Measurements from ENCODE around the gene SPRR5. TPM values are rescaled to one million over a fixed set of nuclear protein-coding genes. Genes with fewer than 3 reads are reported as not detected.

Gene SPRR5
- total and polyA plus RNA-seq, 2 of the 4 experiments (the other 2 are of a cell fraction), result not detected

DNA sequence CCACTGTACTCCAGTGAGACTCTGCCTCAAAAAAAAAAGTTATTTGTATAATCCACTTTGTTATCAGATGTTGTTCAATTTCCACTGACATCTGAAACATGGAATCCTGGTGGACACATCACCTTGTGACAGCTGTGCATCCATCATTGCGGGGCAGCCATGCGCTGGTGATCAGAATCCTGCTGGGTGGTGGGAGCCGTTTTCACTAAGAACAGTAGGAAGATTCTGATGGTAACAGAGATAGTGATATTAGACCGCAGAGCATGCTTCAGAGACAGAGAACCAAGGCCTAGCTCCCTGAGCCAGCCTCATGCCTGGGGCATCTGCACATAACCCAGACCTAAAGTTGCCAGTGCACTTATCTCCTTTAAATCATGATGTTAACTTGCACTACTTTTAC, 51.5 kb downstream of the SPRR5 start:
- Histone ChIP-seq H3K27me3 (ENCODE audit: control insufficient read depth, insufficient read depth, low read length) (no peaks in the 10 kb centered on the region), H2AK9ac (replicated peaks; ENCODE audit: low read depth, low read length, poor library complexity) (no peak overlapping the region), H4K8ac (ENCODE audit: low read depth in 2 of 2, low read length in 2 of 2) (no peak overlapping the region), H3K4me2 (ENCODE audit: low read depth, low read length) (no peak overlapping the region), H3K18ac (ENCODE audit: low read depth, low read length) (no peak overlapping the region), H3K14ac (replicated peaks; ENCODE audit: low read depth, low read length) (no peak overlapping the region), H3K36me3 (ENCODE audit: control insufficient read depth, insufficient read depth, low read length) (no peaks in the 10 kb centered on the region), H2BK20ac (ENCODE audit: low read depth, low read length) (no peak overlapping the region), H2BK15ac (ENCODE audit: low read depth, low read length) (no peak overlapping the region), H3K9me3 (ENCODE audit: control insufficient read depth, insufficient read depth, low read length) (no peaks in the 10 kb centered on the region), H3K4ac (ENCODE audit: low read depth, low read length) (no peak overlapping the region), H3K9ac (ENCODE audit: low read depth, low read length) (no peak overlapping the region), H2AK5ac (ENCODE audit: low read depth, low read length) (no peak overlapping the region), H3K79me1 (ENCODE audit: low read depth in 1 of 2, low read length in 2 of 2) (no peaks in the 10 kb centered on the region), H3K56ac (ENCODE audit: extremely low read depth, insufficient read depth, low read length) (no peak overlapping the region), H4K91ac (ENCODE audit: insufficient read depth, low read depth, low read length) (no peak overlapping the region), H2BK5ac (ENCODE audit: low read depth, low read length, poor library complexity, severe bottlenecking) (no peak overlapping the region), H2AFZ (replicated peaks; ENCODE audit: low read length, poor library complexity) (no peak overlapping the region), H3K23ac (ENCODE audit: low read depth, low read length) (no peak overlapping the region), H4K20me1 (ENCODE audit: insufficient read depth, low read length) (no peaks in the 10 kb centered on the region), H3K4me1 (ENCODE audit: control insufficient read depth, insufficient read depth, low read length) (no peaks in the 10 kb centered on the region), H2BK120ac (ENCODE audit: low read depth, low read length) (no peak overlapping the region), H3K4me3 (ENCODE audit: insufficient read depth, low read depth, low read length) (no peak overlapping the region), H4K5ac (ENCODE audit: low read depth, low read length) (no peak overlapping the region), H3K9me1 (ENCODE audit: insufficient read depth, low read length) (no peaks in the 10 kb centered on the region), H3K27ac (ENCODE audit: insufficient read depth, low read length) (no peak overlapping the region)
- TF ChIP-seq RAD21 (IDR thresholded peaks at IDR 0.05; ENCODE audit: low read length) (no peak), MAFK (IDR thresholded peaks at IDR 0.05; ENCODE audit: low read depth, low read length) (no peak), CHD1 (IDR thresholded peaks at IDR 0.05; ENCODE audit: low read depth, low read length) (no peak), MXI1 (IDR thresholded peaks at IDR 0.05; ENCODE audit: borderline replicate concordance, low read depth, low read length) (no peak), FOS (IDR thresholded peaks at IDR 0.05; ENCODE audit: low read depth, low read length) (no peak), CEBPB (IDR thresholded peaks at IDR 0.05; ENCODE audit: low read depth, low read length) (no peak), MAZ (IDR thresholded peaks at IDR 0.05; ENCODE audit: borderline replicate concordance, low read depth, low read length) (no peak)
- TF ChIP-seq, protein P1, sequence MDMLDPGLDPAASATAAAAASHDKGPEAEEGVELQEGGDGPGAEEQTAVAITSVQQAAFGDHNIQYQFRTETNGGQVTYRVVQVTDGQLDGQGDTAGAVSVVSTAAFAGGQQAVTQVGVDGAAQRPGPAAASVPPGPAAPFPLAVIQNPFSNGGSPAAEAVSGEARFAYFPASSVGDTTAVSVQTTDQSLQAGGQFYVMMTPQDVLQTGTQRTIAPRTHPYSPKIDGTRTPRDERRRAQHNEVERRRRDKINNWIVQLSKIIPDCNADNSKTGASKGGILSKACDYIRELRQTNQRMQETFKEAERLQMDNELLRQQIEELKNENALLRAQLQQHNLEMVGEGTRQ (IDR thresholded peaks at IDR 0.05; ENCODE audit: low read depth, low read length), result no peak
- in situ Hi-C loops (cut with MboI; ENCODE audit: low sequenced_read_pairs), result no loop called here
- ChIA-PET POLR2A (ENCODE audit: unreplicated experiment) (no interaction called here), CTCF (no interaction called here)
- ATAC-seq (ENCODE audit: low read depth) (no peak), DNase-seq (no peak)
- intact Hi-C loops (cut with micrococcal nuclease), result no loop called here
- BruUV-seq (replicated peaks), result no TSS peak
- WGBS, 2 experiments (ENCODE audit: extremely low coverage in 2 of 2, insufficient read length in 1 of 2), result 30% methylated on average over 3 of the region's 4 CpGs; no CpG with 5 or more reads in 1 of the 2 experiments
- dilution Hi-C loops (cut with HindIII; ENCODE audit: low sequenced_read_pairs, unreplicated experiment), result no loop called here

Small RNA genes within 50 kb of the gene (microRNA-seq; reads per million reads assigned to microRNA genes)
- gene SPRR1A (ENCODE audit: insufficient read depth, insufficient read length), result not detected

Small RNA genes within 50 kb of the gene (small RNA-seq; reads per million reads assigned to genes)
- gene SPRR1A, result 0 reads per million in 5 experiments

Other genes with a start within 250 kb of the SPRR5 start
- gene LCE2A, start 248.9 kb upstream of the SPRR5 start, total RNA-seq (2012; rRNA removed), result not detected in 2 replicates
- gene LCE2A, start 248.9 kb upstream of the SPRR5 start, polyA plus RNA-seq (2012; rRNA removed), result 0.24 and 0.50 TPM in 2 replicates
- not detected in 2 replicates for gene LCE4A, start 239.0 kb upstream of the SPRR5 start, total RNA-seq (2012; rRNA removed)
- not detected in 2 replicates for gene LCE4A, start 239.0 kb upstream of the SPRR5 start, polyA plus RNA-seq (2012; rRNA removed)
- gene KPRP, start 189.2 kb upstream of the SPRR5 start, total RNA-seq (2012; rRNA removed), result not detected in 2 replicates
- not detected in 2 replicates for gene KPRP, start 189.2 kb upstream of the SPRR5 start, polyA plus RNA-seq (2012; rRNA removed)
- not detected in 2 replicates for gene LCE1F, start 172.1 kb upstream of the SPRR5 start, total RNA-seq (2012; rRNA removed)
- gene LCE1F, start 172.1 kb upstream of the SPRR5 start, polyA plus RNA-seq (2012; rRNA removed), result not detected in 2 replicates
- not detected in 2 replicates for gene LCE1E, start 160.9 kb upstream of the SPRR5 start, total RNA-seq (2012; rRNA removed)
- not detected in 2 replicates for gene LCE1E, start 160.9 kb upstream of the SPRR5 start, polyA plus RNA-seq (2012; rRNA removed)
- not detected in 2 replicates for gene LCE1D, start 150.5 kb upstream of the SPRR5 start, total RNA-seq (2012; rRNA removed)
- gene LCE1D, start 150.5 kb upstream of the SPRR5 start, polyA plus RNA-seq (2012; rRNA removed), result not detected in 2 replicates
- not detected in 2 replicates for gene LCE1C, start 140.6 kb upstream of the SPRR5 start, total RNA-seq (2012; rRNA removed)
- gene LCE1C, start 140.6 kb upstream of the SPRR5 start, polyA plus RNA-seq (2012; rRNA removed), result not detected in 2 replicates
- not detected in 2 replicates for gene LCE1B, start 135.2 kb upstream of the SPRR5 start, total RNA-seq (2012; rRNA removed)
- gene LCE1B, start 135.2 kb upstream of the SPRR5 start, polyA plus RNA-seq (2012; rRNA removed), result not detected in 2 replicates
- gene LCE1A, start 119.7 kb upstream of the SPRR5 start, total RNA-seq (2012; rRNA removed), result not detected in 2 replicates
- gene LCE1A, start 119.7 kb upstream of the SPRR5 start, polyA plus RNA-seq (2012; rRNA removed), result not detected in 2 replicates
- gene LCE6A, start 104.3 kb upstream of the SPRR5 start, total RNA-seq (2012; rRNA removed), result not detected in 2 replicates
- not detected in 2 replicates for gene LCE6A, start 104.3 kb upstream of the SPRR5 start, polyA plus RNA-seq (2012; rRNA removed)
- gene LCE7A, start 87.2 kb upstream of the SPRR5 start, total RNA-seq (2012; rRNA removed), result not detected in 2 replicates
- not detected in 2 replicates for gene LCE7A, start 87.2 kb upstream of the SPRR5 start, polyA plus RNA-seq (2012; rRNA removed)
- gene SMCP, start 68.9 kb upstream of the SPRR5 start, total RNA-seq (2012; rRNA removed), result not detected in 2 replicates
- not detected in 2 replicates for gene SMCP, start 68.9 kb upstream of the SPRR5 start, polyA plus RNA-seq (2012; rRNA removed)
- gene IVL, start 38.7 kb upstream of the SPRR5 start, total RNA-seq (2012; rRNA removed), result not detected in 2 replicates
- gene IVL, start 38.7 kb upstream of the SPRR5 start, polyA plus RNA-seq (2012; rRNA removed), result not detected in 2 replicates
- not detected in 2 replicates for gene SPRR4, start 23.4 kb downstream of the SPRR5 start, total RNA-seq (2012; rRNA removed)
- not detected in 2 replicates for gene SPRR4, start 23.4 kb downstream of the SPRR5 start, polyA plus RNA-seq (2012; rRNA removed)
- not detected in 2 replicates for gene SPRR1A, start 36.9 kb downstream of the SPRR5 start, total RNA-seq (2012; rRNA removed)
- not detected in 2 replicates for gene SPRR1A, start 36.9 kb downstream of the SPRR5 start, polyA plus RNA-seq (2012; rRNA removed)
- not detected in 2 replicates for gene SPRR3, start 54.5 kb downstream of the SPRR5 start, total RNA-seq (2012; rRNA removed)
- not detected in 2 replicates for gene SPRR3, start 54.5 kb downstream of the SPRR5 start, polyA plus RNA-seq (2012; rRNA removed)
- not detected in 2 replicates for gene SPRR1B, start 84.0 kb downstream of the SPRR5 start, total RNA-seq (2012; rRNA removed)
- not detected in 2 replicates for gene SPRR1B, start 84.0 kb downstream of the SPRR5 start, polyA plus RNA-seq (2012; rRNA removed)
- gene SPRR2D, start 93.9 kb downstream of the SPRR5 start, total RNA-seq (2012; rRNA removed), result not detected in 2 replicates
- not detected in 2 replicates for gene SPRR2D, start 93.9 kb downstream of the SPRR5 start, polyA plus RNA-seq (2012; rRNA removed)
- gene SPRR2A, start 110.3 kb downstream of the SPRR5 start, total RNA-seq (2012; rRNA removed), result not detected in 2 replicates
- not detected in 2 replicates for gene SPRR2A, start 110.3 kb downstream of the SPRR5 start, polyA plus RNA-seq (2012; rRNA removed)
- gene SPRR2B, start 124.4 kb downstream of the SPRR5 start, total RNA-seq (2012; rRNA removed), result not detected in 2 replicates
- gene SPRR2B, start 124.4 kb downstream of the SPRR5 start, polyA plus RNA-seq (2012; rRNA removed), result not detected in 2 replicates
- not detected in 2 replicates for gene SPRR2E, start 147.3 kb downstream of the SPRR5 start, total RNA-seq (2012; rRNA removed)
- gene SPRR2E, start 147.3 kb downstream of the SPRR5 start, polyA plus RNA-seq (2012; rRNA removed), result not detected in 2 replicates
- not detected in 2 replicates for gene SPRR2F, start 166.3 kb downstream of the SPRR5 start, total RNA-seq (2012; rRNA removed)
- gene SPRR2F, start 166.3 kb downstream of the SPRR5 start, polyA plus RNA-seq (2012; rRNA removed), result not detected in 2 replicates
- not detected in 2 replicates for gene SPRR2G, start 203.7 kb downstream of the SPRR5 start, total RNA-seq (2012; rRNA removed)
- not detected in 2 replicates for gene SPRR2G, start 203.7 kb downstream of the SPRR5 start, polyA plus RNA-seq (2012; rRNA removed)

Data from IMR-90 (cell line).